A549 (cell line): ENCODE measurements around the gene AVPI1. TPM values are rescaled to one million over a fixed set of nuclear protein-coding genes. Genes with fewer than 3 reads are reported as not detected.

Experiments used
- ATAC-seq, 2 experiments: fragments of 200-7000 bp in 1 of 2; fragments of >200 bp in 1 of 2; cut with Nextera tagmentation in 1 of 2; cut with Tn5 transposase in 1 of 2; 3 replicates each; pipeline versions ENCODE4 v1.8.0 to v1.9.1; 2018 to 2020; ENCODE audit warnings: mild to moderate bottlenecking in 1 of 2, moderate library complexity in 1 of 2
- CTCF ChIA-PET: fragments of 300-600 bp; sonication (Branson Sonifier 250); formaldehyde crosslinking; extraction: SDS; loops from one replicate; lab custom pipeline; 2021; ENCODE audit warnings: antibody characterized with exemption, inconsistent platforms; lab: Yijun Ruan, JAX
- POLR2A ChIA-PET: fragments of 350-600 bp; formaldehyde crosslinking; extraction: SDS; loops from one replicate; lab custom pipeline; 2021; ENCODE audit warnings: antibody characterized with exemption, inconsistent platforms; lab: Yijun Ruan, JAX
- DNase-seq, 2 experiments: peaks; one replicate each; pipeline versions ENCODE4 v3.0.0 to v3.0.0-alpha.2; 2011 to 2016; ENCODE audit warnings: low read depth in 1 of 2, low spot score in 1 of 2
- FAIRE-seq: peaks from 2 replicates; lab custom pipeline; 2011; peaks lifted over from hg19 to GRCh38; lab: Jason Lieb, UNC
- H3K27ac ChIP-seq, 2 experiments: fragments of >200 bp; sonication (Bioruptor Twin); formaldehyde crosslinking; 3 replicates each; pipeline ENCODE4 v1.5.1; 2016 to 2017
- H3K4me1 ChIP-seq: fragments of >200 bp; sonication (Bioruptor Twin); formaldehyde crosslinking; 3 replicates; pipeline ENCODE4 v1.6.1; 2016
- H3K4me2 ChIP-seq: fragments of >200 bp; sonication (Bioruptor Twin); formaldehyde crosslinking; 3 replicates; pipeline ENCODE4 v1.6.1; 2016
- H3K4me3 ChIP-seq: fragments of >200 bp; sonication (Bioruptor Twin); formaldehyde crosslinking; 3 replicates; pipeline ENCODE4 v1.5.1; 2016
- H3K9me3 ChIP-seq: fragments of >200 bp; sonication (Bioruptor Twin); formaldehyde crosslinking; 3 replicates; pipeline ENCODE4 v1.6.1; 2016
- BCL3 ChIP-seq: fragments of >200 bp; sonication (Bioruptor Twin); formaldehyde crosslinking; IDR thresholded peaks from 3 replicates; pipeline ENCODE4 v1.6.1; 2016
- BHLHE40 ChIP-seq: IDR thresholded peaks from 2 replicates; pipeline ENCODE4 v1.6.1; 2012; ENCODE audit warnings: low read depth, low read length, inconsistent platforms
- CBX8 ChIP-seq: fragments of 200-600 bp; sonication (generic); IDR thresholded peaks from 2 replicates; pipeline ENCODE4 v1.6.1; 2016
- CEBPB ChIP-seq, 2 experiments: fragments of >200 bp in 1 of 2; sonication (Bioruptor Twin) in 1 of 2; formaldehyde crosslinking in 1 of 2; IDR thresholded peaks; 2 replicates each; pipeline ENCODE4 v1.6.1; 2012 to 2016
- CHD2 ChIP-seq: fragments of 150-350 bp; IDR thresholded peaks from 2 replicates; pipeline ENCODE4 v1.6.1; 2014; ENCODE audit warnings: low read length; ENCODE audit not compliant: partially characterized antibody
- CHD4 ChIP-seq: fragments of 200-600 bp; sonication (generic); IDR thresholded peaks from 2 replicates; pipeline ENCODE4 v1.6.1; 2016; ENCODE audit warnings: antibody characterized with exemption, mild to moderate bottlenecking, borderline replicate concordance
- E2F6 ChIP-seq: IDR thresholded peaks from 2 replicates; pipeline ENCODE4 v1.6.1; 2012; ENCODE audit warnings: low read depth, borderline replicate concordance
- EHF ChIP-seq: fragments of 250-450 bp; sonication (Bioruptor Pico); IDR thresholded peaks from 2 replicates; pipeline ENCODE4 v1.5.0; 2020; ENCODE audit warnings: mild to moderate bottlenecking
- EP300 ChIP-seq, 2 experiments: fragments of >200 bp; sonication (Bioruptor Twin); formaldehyde crosslinking; IDR thresholded peaks; 2 replicates in 1 of 2; 3 replicates in 1 of 2; pipeline ENCODE4 v1.6.1; 2016 to 2017
- ESRRA ChIP-seq: fragments of 150-350 bp; IDR thresholded peaks from 2 replicates; pipeline ENCODE4 v1.6.1; 2014; ENCODE audit warnings: mild to moderate bottlenecking, low read length, borderline replicate concordance
- FOSB ChIP-seq: fragments of 250-450 bp; sonication (Bioruptor Pico); IDR thresholded peaks from 2 replicates; pipeline ENCODE4 v1.5.0; 2020; ENCODE audit warnings: mild to moderate bottlenecking, moderate library complexity
- GATA3 ChIP-seq: IDR thresholded peaks from 2 replicates; pipeline ENCODE4 v1.6.1; 2012; ENCODE audit warnings: borderline replicate concordance
- HEYL ChIP-seq: fragments of 250-450 bp; sonication (Bioruptor Pico); IDR thresholded peaks from 2 replicates; pipeline ENCODE4 v1.8.0; 2021; ENCODE audit warnings: mild to moderate bottlenecking, moderate library complexity
- HOXA7 ChIP-seq: fragments of 250-450 bp; sonication (Bioruptor Pico); IDR thresholded peaks from 2 replicates; pipeline ENCODE4 v1.5.0; 2020; ENCODE audit warnings: mild to moderate bottlenecking, moderate library complexity
- KDM1A ChIP-seq: fragments of 200-600 bp; sonication (generic); IDR thresholded peaks from 2 replicates; pipeline ENCODE4 v1.6.1; 2016; ENCODE audit warnings: low read depth, mild to moderate bottlenecking
- KDM5A ChIP-seq: fragments of 200-600 bp; sonication (generic); IDR thresholded peaks from 2 replicates; pipeline ENCODE4 v1.6.1; 2016; ENCODE audit warnings: antibody characterized with exemption, mild to moderate bottlenecking
- NR3C1 ChIP-seq: fragments of >200 bp; sonication (Bioruptor Twin); formaldehyde crosslinking; IDR thresholded peaks from 3 replicates; pipeline ENCODE4 v1.6.1; 2017
- PHF8 ChIP-seq: fragments of 200-600 bp; sonication (generic); IDR thresholded peaks from 2 replicates; pipeline ENCODE4 v1.6.1; 2016; ENCODE audit warnings: low read depth, mild to moderate bottlenecking, antibody characterized with exemption, moderate library complexity, borderline replicate concordance
- RAD21 ChIP-seq, 2 experiments: fragments of >200 bp in 1 of 2; sonication (Bioruptor Twin) in 1 of 2; formaldehyde crosslinking in 1 of 2; IDR thresholded peaks in 1 of 2; conservative IDR thresholded peaks in 1 of 2; 2 replicates in 1 of 2; 3 replicates in 1 of 2; pipeline ENCODE4 v1.6.1; 2012 to 2018; ENCODE audit warnings: inconsistent platforms in 1 of 2
- RARB ChIP-seq: fragments of 250-450 bp; sonication (Bioruptor Pico); IDR thresholded peaks from 2 replicates; pipeline ENCODE4 v1.8.0; 2021; ENCODE audit warnings: mild to moderate bottlenecking, moderate library complexity
- REST ChIP-seq: fragments of 200-600 bp; sonication (generic); IDR thresholded peaks from 2 replicates; pipeline ENCODE4 v1.6.1; 2016; ENCODE audit warnings: antibody characterized with exemption, mild to moderate bottlenecking, moderate library complexity
- RNF2 ChIP-seq: fragments of 200-600 bp; sonication (generic); IDR thresholded peaks from 2 replicates; pipeline ENCODE4 v1.6.1; 2016; ENCODE audit warnings: low read depth, mild to moderate bottlenecking, antibody characterized with exemption, moderate library complexity, borderline replicate concordance
- SREBF2 ChIP-seq: fragments of 450-650 bp; IDR thresholded peaks from 2 replicates; pipeline ENCODE4 v1.6.1; 2014; ENCODE audit warnings: mild to moderate bottlenecking, moderate library complexity
- TFCP2L1 ChIP-seq: fragments of 250-450 bp; sonication (Bioruptor Pico); IDR thresholded peaks from 2 replicates; pipeline ENCODE4 v1.5.0; 2021; ENCODE audit warnings: mild to moderate bottlenecking
- TP53 ChIP-seq: fragments of 250-450 bp; sonication (Bioruptor Pico); IDR thresholded peaks from 2 replicates; pipeline ENCODE4 v1.5.0; 2021; ENCODE audit warnings: mild to moderate bottlenecking, moderate library complexity
- ZNF302 ChIP-seq: fragments of 250-450 bp; sonication (Bioruptor Pico); IDR thresholded peaks from 2 replicates; pipeline ENCODE4 v1.9.0; 2021; ENCODE audit warnings: inconsistent platforms, mild to moderate bottlenecking, moderate library complexity
- ZSCAN20 ChIP-seq: fragments of 250-450 bp; sonication (Bioruptor Pico); IDR thresholded peaks from 2 replicates; pipeline ENCODE4 v1.8.0; 2022; ENCODE audit warnings: mild to moderate bottlenecking, moderate library complexity
- WGBS: methylation state at CpG from one replicate; pipeline ENCODE4 v1.1.6; 2017; ENCODE audit errors: missing lambda C conversion rate; 5-methylcytosine and 5-hydroxymethylcytosine counted together
- polyA plus RNA-seq, 4 experiments: library from polyadenylated mRNA; depleted of rRNA in 3 of 4; stranded (reverse); fragments of >200 nt; fragmentation: RNase III in 1 of 4; extraction: RNeasy Plus Mini Kit Qiagen cat#74134 plus additional on column Dnase treatment in 1 of 4; gene quantifications; 2 replicates in 3 of 4; 3 replicates in 1 of 4; pipeline ENCODE4 v1.2.3, GENCODE V29; 2011 to 2017
- TF ChIP-seq, protein P1 (sequence below): fragments of 250-450 bp; sonication (Bioruptor Pico); IDR thresholded peaks from 2 replicates; pipeline ENCODE4 v1.5.0; 2020; ENCODE audit warnings: low read depth, mild to moderate bottlenecking, moderate library complexity
- TF ChIP-seq, protein P2 (sequence below): fragments of >200 bp; sonication (Bioruptor Twin); formaldehyde crosslinking; IDR thresholded peaks from 3 replicates; pipeline ENCODE4 v1.5.1; 2016
- TF ChIP-seq, protein P3 (sequence below): IDR thresholded peaks from 2 replicates; pipeline ENCODE4 v1.6.1; 2012

The AVPI1 gene
- polyA plus RNA-seq, 2 of the 4 experiments (the other 2 are of a cell fraction): 48.7 to 70.3 TPM

GRCh38 chr10:97687785-97688781 is 1.0 kb upstream of the AVPI1 start:
- ATAC-seq (peak; percentile 4 to 9; a peak in 4 of 6 replicates), FAIRE-seq (peak; percentile 51), DNase-seq (peak in 1 of 2 experiments; percentile 84)
- 20% methylated on average over 14 of the region's 14 CpGs for WGBS
- Histone ChIP-seq H3K27ac (peak overlapping the region; percentile 93 to 94), H3K9me3 (no peaks in the 10 kb centered on the region), H3K4me1 (peaks cover 53% of the 10 kb centered on the region), H3K4me3 (peak overlapping the region; percentile 17; the same call in 1 of the 3 replicates), H3K4me2 (peak overlapping the region; percentile 78)
- CTCF ChIA-PET: interaction anchor here (0.9 to 37.6 kb wide), 7 partner anchors 8 to 116 kb away, joined by 3 to 1127 read pairs (median 16); partner anchors contain the start of genes ANKRD2, MARVELD1 and ZFYVE27
- POLR2A ChIA-PET: interaction anchor here (0.7 to 3.4 kb wide), 21 partner anchors 10 to 287 kb away, joined by 3 to 53 read pairs (median 6); partner anchors contain the start of genes MARVELD1, PI4K2A, RRP12 and UBTD1
- TF ChIP-seq EHF: no peak; the same call in 1 of the 2 replicates
- TF ChIP-seq RAD21 (conservative IDR thresholded peaks at IDR 0.05 in 1 of 2, IDR thresholded peaks at IDR 0.05 in 1 of 2): no peak
- no peak for TF ChIP-seq BCL3
- TF ChIP-seq KDM1A: no peak
- no peak for TF ChIP-seq CHD4
- no peak for TF ChIP-seq SREBF2
- TF ChIP-seq, protein P1, sequence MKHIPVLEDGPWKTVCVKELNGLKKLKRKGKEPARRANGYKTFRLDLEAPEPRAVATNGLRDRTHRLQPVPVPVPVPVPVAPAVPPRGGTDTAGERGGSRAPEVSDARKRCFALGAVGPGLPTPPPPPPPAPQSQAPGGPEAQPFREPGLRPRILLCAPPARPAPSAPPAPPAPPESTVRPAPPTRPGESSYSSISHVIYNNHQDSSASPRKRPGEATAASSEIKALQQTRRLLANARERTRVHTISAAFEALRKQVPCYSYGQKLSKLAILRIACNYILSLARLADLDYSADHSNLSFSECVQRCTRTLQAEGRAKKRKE (CRISPR knock-in tag): 0 out of 2 replicates have a peak, but pooled peaks have one; percentile 32
- TF ChIP-seq ZSCAN20 (CRISPR knock-in tag): peak; percentile 66; the same call in 1 of the 2 replicates
- peak; percentile 69; the same call in 1 of the 2 replicates for TF ChIP-seq TFCP2L1
- TF ChIP-seq GATA3: peak; percentile 22; the same call in 1 of the 2 replicates
- no peak; the same call in 1 of the 2 replicates for TF ChIP-seq RARB
- TF ChIP-seq CBX8: no peak
- TF ChIP-seq EP300 (IDR thresholded peaks at IDR 0.05): no peak
- TF ChIP-seq CEBPB (IDR thresholded peaks at IDR 0.05): peak in 1 of 2 experiments; percentile 65; a peak in 2 of 4 replicates
- TF ChIP-seq NR3C1: no peak
- TF ChIP-seq PHF8: no peak
- TF ChIP-seq, protein P2, sequence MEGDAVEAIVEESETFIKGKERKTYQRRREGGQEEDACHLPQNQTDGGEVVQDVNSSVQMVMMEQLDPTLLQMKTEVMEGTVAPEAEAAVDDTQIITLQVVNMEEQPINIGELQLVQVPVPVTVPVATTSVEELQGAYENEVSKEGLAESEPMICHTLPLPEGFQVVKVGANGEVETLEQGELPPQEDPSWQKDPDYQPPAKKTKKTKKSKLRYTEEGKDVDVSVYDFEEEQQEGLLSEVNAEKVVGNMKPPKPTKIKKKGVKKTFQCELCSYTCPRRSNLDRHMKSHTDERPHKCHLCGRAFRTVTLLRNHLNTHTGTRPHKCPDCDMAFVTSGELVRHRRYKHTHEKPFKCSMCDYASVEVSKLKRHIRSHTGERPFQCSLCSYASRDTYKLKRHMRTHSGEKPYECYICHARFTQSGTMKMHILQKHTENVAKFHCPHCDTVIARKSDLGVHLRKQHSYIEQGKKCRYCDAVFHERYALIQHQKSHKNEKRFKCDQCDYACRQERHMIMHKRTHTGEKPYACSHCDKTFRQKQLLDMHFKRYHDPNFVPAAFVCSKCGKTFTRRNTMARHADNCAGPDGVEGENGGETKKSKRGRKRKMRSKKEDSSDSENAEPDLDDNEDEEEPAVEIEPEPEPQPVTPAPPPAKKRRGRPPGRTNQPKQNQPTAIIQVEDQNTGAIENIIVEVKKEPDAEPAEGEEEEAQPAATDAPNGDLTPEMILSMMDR: no peak
- TF ChIP-seq E2F6: no peak
- peak; percentile 90; the same call in 1 of the 2 replicates for TF ChIP-seq HOXA7
- no peak for TF ChIP-seq ESRRA
- no peak for TF ChIP-seq BHLHE40
- no peak for TF ChIP-seq RNF2
- TF ChIP-seq, protein P3, sequence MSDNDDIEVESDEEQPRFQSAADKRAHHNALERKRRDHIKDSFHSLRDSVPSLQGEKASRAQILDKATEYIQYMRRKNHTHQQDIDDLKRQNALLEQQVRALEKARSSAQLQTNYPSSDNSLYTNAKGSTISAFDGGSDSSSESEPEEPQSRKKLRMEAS: 0 out of 2 replicates have a peak, but pooled peaks have one; percentile 26
- no peak for TF ChIP-seq KDM5A
- 0 out of 2 replicates have a peak, but pooled peaks have one; percentile 28 for TF ChIP-seq FOSB (CRISPR knock-in tag)
- TF ChIP-seq ZNF302 (CRISPR knock-in tag): peak; percentile 62
- TF ChIP-seq TP53 (CRISPR knock-in tag): no peak
- no peak for TF ChIP-seq REST
- TF ChIP-seq HEYL (CRISPR knock-in tag): 0 out of 2 replicates have a peak, but pooled peaks have one; percentile 55
- no peak for TF ChIP-seq CHD2
